ENCODE results near the gene AMIGO3.

Gene AMIGO3

DNA sequence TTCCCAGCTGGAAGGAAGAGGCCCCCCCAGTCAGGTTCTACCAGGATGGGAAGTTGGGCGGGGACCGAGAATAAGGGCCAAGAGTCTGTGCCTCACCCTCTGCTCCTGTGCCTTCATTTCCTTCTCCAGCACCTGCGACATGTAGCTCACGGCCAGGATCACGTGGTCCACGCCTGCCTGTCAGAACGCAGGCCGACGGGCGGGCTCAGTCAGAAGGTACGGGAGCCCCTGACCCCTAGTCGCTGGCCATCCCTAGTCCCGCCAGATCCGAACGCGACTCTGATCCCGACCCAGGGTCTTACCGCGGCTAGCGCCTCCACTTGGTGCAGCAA, 3.8 kb upstream of the AMIGO3 start:
- peaks cover 61% of the 10 kb centered on the region for H3K4me1 ChIP-seq (ENCODE audit: control insufficient read depth, insufficient read depth, low read length)
- peak overlapping the region; percentile 87 for H3K4me3 ChIP-seq (ENCODE audit: low read length)
- H3K27me3 ChIP-seq (ENCODE audit: control insufficient read depth, insufficient read depth, low read length) = no peaks in the 10 kb centered on the region
- peak overlapping the region; percentile 94 for H3K9ac ChIP-seq (ENCODE audit: low read length)
- H3K9me3 ChIP-seq (ENCODE audit: control insufficient read depth, low read length) = no peaks in the 10 kb centered on the region
- H3K36me3 ChIP-seq (ENCODE audit: control insufficient read depth, insufficient read depth, low read length) = peaks cover 15% of the 10 kb centered on the region

DNA sequence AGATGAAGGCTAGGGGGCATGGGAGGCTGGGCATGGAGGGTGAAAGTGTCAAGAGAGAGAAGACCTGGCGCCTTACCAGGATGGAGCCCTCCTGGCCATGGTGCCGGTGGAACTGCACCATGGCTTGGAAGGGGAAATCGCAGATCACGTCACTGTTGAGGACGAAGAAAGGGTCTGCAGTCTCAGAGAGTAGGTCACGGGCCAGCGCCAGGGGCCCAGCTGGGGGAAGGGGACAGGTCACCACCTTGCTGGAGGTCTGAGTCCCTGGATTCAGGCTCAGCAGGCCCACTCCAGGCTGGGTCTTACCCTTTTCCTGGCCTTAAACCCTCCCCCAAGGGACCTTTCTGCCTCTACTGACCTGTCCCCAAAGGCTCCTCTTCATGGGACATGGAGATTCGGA, 3.4 kb upstream of the AMIGO3 start:
- Histone ChIP-seq H3K27me3 (ENCODE audit: control insufficient read depth, insufficient read depth, low read length) (no peaks in the 10 kb centered on the region), H3K9me3 (ENCODE audit: control insufficient read depth, low read length) (no peaks in the 10 kb centered on the region), H3K4me3 (ENCODE audit: low read length) (peak overlapping the region; percentile 87), H3K9ac (ENCODE audit: low read length) (peak overlapping the region; percentile 94), H3K4me1 (ENCODE audit: control insufficient read depth, insufficient read depth, low read length) (peaks cover 65% of the 10 kb centered on the region), H3K36me3 (ENCODE audit: control insufficient read depth, insufficient read depth, low read length) (peaks cover 15% of the 10 kb centered on the region)

- Histone ChIP-seq H3K9ac (ENCODE audit: low read length) (peak overlapping the region; percentile 94), H3K4me1 (ENCODE audit: control insufficient read depth, insufficient read depth, low read length) (peaks cover 66% of the 10 kb centered on the region), H3K36me3 (ENCODE audit: control insufficient read depth, insufficient read depth, low read length) (peaks cover 15% of the 10 kb centered on the region), H3K9me3 (ENCODE audit: control insufficient read depth, low read length) (no peaks in the 10 kb centered on the region), H3K27me3 (ENCODE audit: control insufficient read depth, insufficient read depth, low read length) (no peaks in the 10 kb centered on the region), H3K4me3 (ENCODE audit: low read length) (peak overlapping the region; percentile 87)
Measured at GRCh38 chr3:49721896-49722781, 2.7 kb upstream of the AMIGO3 start.

DNA sequence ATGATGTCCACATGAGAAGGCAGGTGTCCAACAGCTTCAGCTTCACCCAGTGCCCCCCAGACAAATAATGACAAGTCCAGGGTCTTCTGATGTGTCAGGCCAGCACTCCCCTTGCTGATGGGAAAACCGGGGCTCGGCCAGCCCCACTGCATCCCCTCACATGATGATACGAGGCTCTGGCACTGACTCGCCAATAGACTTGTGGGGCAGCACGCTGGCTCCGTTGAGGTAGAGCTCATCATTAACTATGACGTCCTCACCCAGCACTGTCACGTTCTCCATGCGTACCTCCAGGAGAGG, 2.1 kb upstream of the AMIGO3 start:
- no peak overlapping the region for H3K9ac ChIP-seq (ENCODE audit: low read length)
- no peaks in the 10 kb centered on the region for H3K27me3 ChIP-seq (ENCODE audit: control insufficient read depth, insufficient read depth, low read length)
- peaks cover 15% of the 10 kb centered on the region for H3K36me3 ChIP-seq (ENCODE audit: control insufficient read depth, insufficient read depth, low read length)
- H3K4me1 ChIP-seq (ENCODE audit: control insufficient read depth, insufficient read depth, low read length) = peaks cover 61% of the 10 kb centered on the region
- H3K9me3 ChIP-seq (ENCODE audit: control insufficient read depth, low read length) = no peaks in the 10 kb centered on the region
- H3K4me3 ChIP-seq (ENCODE audit: low read length) = no peak overlapping the region

DNA sequence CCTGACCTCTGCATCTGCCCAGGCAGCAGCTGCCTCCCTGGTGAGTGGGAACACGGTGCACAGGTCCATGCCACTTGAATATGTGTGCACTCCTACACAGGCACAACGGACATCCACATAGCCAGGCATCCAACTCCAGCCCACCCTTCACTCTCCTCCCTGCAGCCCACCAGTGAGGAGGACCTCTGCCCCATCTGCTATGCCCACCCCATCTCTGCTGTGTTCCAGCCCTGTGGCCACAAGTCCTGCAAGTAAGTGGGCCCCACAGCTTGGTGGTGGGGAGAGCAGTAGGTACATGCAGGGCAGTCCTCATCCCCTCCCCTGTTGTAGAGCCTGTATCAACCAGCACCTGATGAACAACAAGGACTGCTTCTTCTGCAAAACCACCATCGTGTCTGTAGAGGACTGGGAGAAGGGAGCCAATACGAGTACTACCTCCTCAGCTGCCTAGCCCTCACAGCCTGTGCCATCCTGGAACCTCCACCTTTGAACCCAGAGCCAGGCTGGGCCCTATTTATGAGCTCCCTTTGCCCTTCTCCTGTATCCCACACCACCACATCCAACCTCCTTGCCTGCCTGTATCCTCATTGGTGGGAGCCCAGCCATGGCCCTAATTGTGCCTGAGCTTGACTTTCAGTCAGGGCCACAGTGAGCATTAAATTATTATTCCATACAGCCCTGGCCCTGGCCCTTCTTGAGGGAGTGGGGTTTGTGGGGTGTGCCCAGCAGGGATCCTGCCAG, 1.5 kb upstream of the AMIGO3 start:
- Histone ChIP-seq H3K4me1 (ENCODE audit: control insufficient read depth, insufficient read depth, low read length) (peaks cover 55% of the 10 kb centered on the region), H3K4me3 (ENCODE audit: low read length) (no peak overlapping the region), H3K27me3 (ENCODE audit: control insufficient read depth, insufficient read depth, low read length) (no peaks in the 10 kb centered on the region), H3K9me3 (ENCODE audit: control insufficient read depth, low read length) (no peaks in the 10 kb centered on the region), H3K36me3 (ENCODE audit: control insufficient read depth, insufficient read depth, low read length) (peaks cover 15% of the 10 kb centered on the region), H3K9ac (ENCODE audit: low read length) (no peak overlapping the region)

DNA sequence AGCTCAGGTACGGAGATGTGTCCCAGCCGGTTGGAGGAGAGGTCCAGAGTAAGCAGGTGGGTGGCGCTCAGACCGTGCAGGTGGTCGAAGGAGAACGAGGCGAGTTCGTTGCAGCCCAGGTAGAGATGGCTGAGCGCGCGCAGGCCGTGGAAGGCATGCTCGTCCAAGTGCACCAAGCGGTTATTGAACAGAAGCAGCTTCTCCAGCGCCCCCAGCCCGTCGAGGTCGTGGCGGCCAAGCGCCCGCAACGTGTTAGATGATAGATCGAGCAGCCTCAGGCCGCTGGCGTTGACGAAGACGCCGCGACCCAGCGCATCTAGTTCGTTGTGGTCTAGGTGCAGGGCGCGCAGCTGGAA, 648 bp downstream of the AMIGO3 start:
- no peaks in the 10 kb centered on the region for H3K9me3 ChIP-seq (ENCODE audit: control insufficient read depth, low read length)
- peak overlapping the region; percentile 31 for H3K4me3 ChIP-seq (ENCODE audit: low read length)
- H3K4me1 ChIP-seq (ENCODE audit: control insufficient read depth, insufficient read depth, low read length) = peaks cover 44% of the 10 kb centered on the region
- H3K27me3 ChIP-seq (ENCODE audit: control insufficient read depth, insufficient read depth, low read length) = no peaks in the 10 kb centered on the region
- peak overlapping the region; percentile 10 for H3K9ac ChIP-seq (ENCODE audit: low read length)
- peaks cover 15% of the 10 kb centered on the region for H3K36me3 ChIP-seq (ENCODE audit: control insufficient read depth, insufficient read depth, low read length)

DNA sequence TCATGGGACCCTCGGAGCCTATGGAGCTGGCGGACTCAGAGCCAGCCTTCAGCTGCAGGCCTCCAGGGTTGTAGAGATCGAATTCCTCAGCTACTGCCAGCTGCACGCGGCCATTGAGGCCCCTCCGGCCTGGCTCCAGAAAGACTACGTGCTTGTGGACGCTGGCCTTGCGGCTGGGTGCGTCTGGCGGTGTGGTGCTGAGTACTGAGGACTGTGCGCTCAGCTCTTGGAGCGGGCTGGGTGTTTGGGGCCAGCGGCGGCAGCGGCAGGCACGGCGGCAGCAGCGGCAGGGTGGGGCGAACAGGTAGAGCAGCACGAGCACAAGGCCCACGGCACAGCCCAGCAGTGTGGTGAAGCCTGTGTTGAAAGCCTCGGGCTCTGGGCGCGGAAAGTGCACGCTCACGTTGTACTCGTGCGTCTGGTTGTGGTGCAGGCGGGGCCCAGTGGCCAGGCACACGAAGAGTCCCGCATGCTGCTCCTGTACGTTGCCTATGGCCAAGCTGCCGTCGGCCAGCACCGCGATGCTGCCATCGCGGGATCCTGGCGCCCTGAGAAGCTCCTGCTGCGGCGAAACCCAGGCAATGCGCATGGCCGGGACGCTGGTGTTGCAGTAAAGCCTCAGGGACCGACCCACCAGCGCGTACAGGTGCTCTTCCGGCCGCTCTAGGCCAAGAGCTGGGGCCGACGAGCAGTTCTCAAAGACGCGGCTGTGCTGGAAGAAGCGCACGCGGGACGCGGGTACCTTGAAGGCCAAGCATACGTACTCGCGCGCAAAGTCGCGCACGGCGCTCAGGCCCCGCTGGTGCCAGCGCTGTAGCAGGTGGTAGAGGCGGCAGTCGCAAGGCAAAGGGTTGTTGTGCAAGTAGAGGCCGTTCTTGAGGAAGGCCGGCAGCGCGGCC, 1.3 kb downstream of the AMIGO3 start:
- Histone ChIP-seq H3K9ac (ENCODE audit: low read length) (no peak overlapping the region), H3K4me1 (ENCODE audit: control insufficient read depth, insufficient read depth, low read length) (peaks cover 44% of the 10 kb centered on the region), H3K36me3 (ENCODE audit: control insufficient read depth, insufficient read depth, low read length) (peaks cover 15% of the 10 kb centered on the region), H3K9me3 (ENCODE audit: control insufficient read depth, low read length) (no peaks in the 10 kb centered on the region), H3K27me3 (ENCODE audit: control insufficient read depth, insufficient read depth, low read length) (no peaks in the 10 kb centered on the region), H3K4me3 (ENCODE audit: low read length) (no peak overlapping the region)

- peaks cover 9% of the 10 kb centered on the region for H3K36me3 ChIP-seq (ENCODE audit: control insufficient read depth, insufficient read depth, low read length)
- H3K4me3 ChIP-seq (ENCODE audit: low read length) = no peak overlapping the region
- H3K9me3 ChIP-seq (ENCODE audit: control insufficient read depth, low read length) = no peaks in the 10 kb centered on the region
- H3K4me1 ChIP-seq (ENCODE audit: control insufficient read depth, insufficient read depth, low read length) = peaks cover 36% of the 10 kb centered on the region
- no peaks in the 10 kb centered on the region for H3K27me3 ChIP-seq (ENCODE audit: control insufficient read depth, insufficient read depth, low read length)
- no peak overlapping the region for H3K9ac ChIP-seq (ENCODE audit: low read length)
Measured at GRCh38 chr3:49717211-49717958, 2.1 kb downstream of the AMIGO3 start.

DNA sequence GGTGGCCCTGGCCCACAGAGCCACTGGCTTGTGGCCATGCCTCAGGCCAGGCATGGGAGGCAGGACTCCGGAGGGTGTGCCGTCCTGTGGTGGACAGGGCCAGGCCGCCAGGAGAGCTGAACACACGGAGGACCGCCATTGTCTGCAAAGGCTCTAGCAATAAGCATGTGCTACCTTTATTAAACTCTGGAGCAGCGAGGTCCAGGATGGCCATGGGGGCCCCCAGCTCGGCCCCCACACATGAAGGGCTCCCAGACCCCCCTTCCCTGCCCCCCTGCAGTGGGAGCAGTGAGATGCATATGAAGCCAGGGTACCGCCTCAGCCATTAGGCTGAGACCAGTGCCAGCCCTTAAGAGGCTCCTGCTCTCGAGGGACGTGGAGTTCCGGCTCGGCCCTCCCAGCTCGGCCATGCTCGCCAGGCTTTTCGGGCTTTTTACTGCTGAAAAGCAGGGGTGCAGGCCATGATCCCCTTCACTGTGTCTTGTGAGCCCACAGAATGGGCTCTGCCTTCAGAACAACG, 2.7 kb downstream of the AMIGO3 start:
- Histone ChIP-seq H3K36me3 (ENCODE audit: control insufficient read depth, insufficient read depth, low read length) (peaks cover 8% of the 10 kb centered on the region), H3K4me3 (ENCODE audit: low read length) (no peak overlapping the region), H3K9me3 (ENCODE audit: control insufficient read depth, low read length) (no peaks in the 10 kb centered on the region), H3K27me3 (ENCODE audit: control insufficient read depth, insufficient read depth, low read length) (no peaks in the 10 kb centered on the region), H3K4me1 (ENCODE audit: control insufficient read depth, insufficient read depth, low read length) (peaks cover 31% of the 10 kb centered on the region), H3K9ac (ENCODE audit: low read length) (no peak overlapping the region)

DNA sequence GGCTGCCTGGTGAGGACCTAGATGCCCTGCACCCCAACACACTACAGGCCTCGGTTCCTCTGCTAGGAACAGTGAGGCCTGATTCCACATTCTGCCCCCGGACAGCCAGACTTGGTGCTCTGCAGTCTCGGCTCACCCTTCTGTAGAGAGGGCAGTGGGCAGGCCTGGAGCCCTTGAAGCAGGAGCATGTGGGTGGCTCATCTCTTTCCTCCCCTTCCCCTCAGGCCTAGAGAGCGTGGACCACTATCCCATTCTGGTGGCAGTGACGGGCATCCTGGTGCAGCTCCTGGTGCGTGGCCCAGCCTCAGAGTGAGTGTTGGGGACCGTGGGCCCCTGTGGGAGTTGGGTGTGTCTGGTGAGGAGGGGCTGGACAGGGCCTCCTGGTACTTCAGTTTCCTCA, 3.3 kb downstream of the AMIGO3 start:
- no peaks in the 10 kb centered on the region for H3K9me3 ChIP-seq (ENCODE audit: control insufficient read depth, low read length)
- H3K4me3 ChIP-seq (ENCODE audit: low read length) = no peak overlapping the region
- no peaks in the 10 kb centered on the region for H3K27me3 ChIP-seq (ENCODE audit: control insufficient read depth, insufficient read depth, low read length)
- H3K36me3 ChIP-seq (ENCODE audit: control insufficient read depth, insufficient read depth, low read length) = peaks cover 4% of the 10 kb centered on the region
- H3K9ac ChIP-seq (ENCODE audit: low read length) = no peak overlapping the region
- peaks cover 31% of the 10 kb centered on the region for H3K4me1 ChIP-seq (ENCODE audit: control insufficient read depth, insufficient read depth, low read length)

DNA sequence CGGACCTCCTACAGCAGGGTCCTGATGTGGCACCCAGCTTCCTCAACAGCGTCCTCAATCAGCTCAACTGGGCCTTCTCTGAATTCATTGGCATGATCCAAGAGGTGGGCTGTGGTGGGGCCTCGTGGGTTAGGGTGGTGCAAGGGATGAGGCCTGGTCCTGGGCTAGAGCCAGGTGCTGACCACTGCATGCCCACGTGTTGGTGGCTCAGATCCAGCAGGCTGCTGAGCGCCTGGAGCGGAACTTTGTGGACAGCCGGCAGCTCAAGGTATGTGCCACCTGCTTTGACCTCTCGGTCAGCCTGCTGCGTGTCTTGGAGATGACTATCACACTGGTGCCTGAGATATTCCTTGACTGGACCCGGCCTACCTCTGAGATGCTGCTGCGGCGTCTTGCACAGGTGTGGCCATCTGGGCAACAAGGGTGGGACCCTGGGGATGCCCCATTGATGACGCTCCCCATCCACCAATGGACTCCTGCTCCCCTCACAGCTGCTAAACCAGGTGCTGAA, 3.8 kb downstream of the AMIGO3 start:
- Histone ChIP-seq H3K9ac (ENCODE audit: low read length) (no peak overlapping the region), H3K9me3 (ENCODE audit: control insufficient read depth, low read length) (no peaks in the 10 kb centered on the region), H3K4me3 (ENCODE audit: low read length) (no peak overlapping the region), H3K36me3 (ENCODE audit: control insufficient read depth, insufficient read depth, low read length) (no peaks in the 10 kb centered on the region), H3K4me1 (ENCODE audit: control insufficient read depth, insufficient read depth, low read length) (peaks cover 31% of the 10 kb centered on the region), H3K27me3 (ENCODE audit: control insufficient read depth, insufficient read depth, low read length) (no peaks in the 10 kb centered on the region)
